Calu3 (cell line): ENCODE measurements around the gene SDC1. TPM values are rescaled to one million over a fixed set of nuclear protein-coding genes. Genes with fewer than 3 reads are reported as not detected.

Experiments used
- BruUV-seq: library from RNA; stranded (reverse); fragments of 400-500 nt; replicated peaks from 2 replicates; lab custom pipeline; 2021; lab: Mats Ljungman, UMichigan
- CTCF ChIA-PET: fragments of 300-600 bp; sonication (Branson Sonifier 250); formaldehyde crosslinking; loops from one replicate; lab custom pipeline; 2022; ENCODE audit warnings: antibody characterized with exemption; lab: Charles Lee
- DNase-seq: peaks from one replicate; pipeline ENCODE4 v3.0.0; 2022
- H3K27ac Mint-ChIP-seq: one replicate; pipeline ENCODE4 v1.8.0; 2022; ENCODE audit warnings: mixed read lengths; ENCODE audit not compliant: unreplicated experiment
- H3K27me3 Mint-ChIP-seq: one replicate; pipeline ENCODE4 v1.8.0; 2022; ENCODE audit warnings: mixed read lengths; ENCODE audit not compliant: unreplicated experiment
- H3K36me3 Mint-ChIP-seq: one replicate; pipeline ENCODE4 v1.8.0; 2022; ENCODE audit warnings: mild to moderate bottlenecking, moderate library complexity, mixed read lengths; ENCODE audit not compliant: insufficient read depth, unreplicated experiment
- H3K4me1 Mint-ChIP-seq: one replicate; pipeline ENCODE4 v1.8.0; 2022; ENCODE audit warnings: mild to moderate bottlenecking, low read depth, mixed read lengths; ENCODE audit not compliant: unreplicated experiment
- H3K4me3 Mint-ChIP-seq: one replicate; pipeline ENCODE4 v1.8.0; 2022; ENCODE audit warnings: mild to moderate bottlenecking, low read depth, moderate library complexity, mixed read lengths; ENCODE audit not compliant: unreplicated experiment
- H3K9me3 Mint-ChIP-seq: one replicate; pipeline ENCODE4 v1.8.0; 2022; ENCODE audit warnings: low read depth, mixed read lengths; ENCODE audit not compliant: unreplicated experiment
- CTCF ChIP-seq: fragments of 200-600 bp; IDR thresholded peaks from one replicate; pipeline ENCODE4 v1.8.0; 2022; ENCODE audit warnings: antibody characterized with exemption; ENCODE audit not compliant: unreplicated experiment
- intact Hi-C: fragments of 100-400 bp; cut with micrococcal nuclease; formaldehyde crosslinking; loops from one replicate; pipeline ENCODE4 v1.10.0; 2022; ENCODE audit not compliant: unreplicated experiment
- total RNA-seq: library from RNA; stranded (reverse); gene quantifications from 2 replicates; pipeline ENCODE4 v1.2.3, GENCODE V29; 2022

The SDC1 gene
- total RNA-seq, 1 experiment from 2014 or later: 118 TPM

GRCh38 chr2:20220806-20221554, 4.0 kb downstream of the SDC1 start:
- CTCF ChIA-PET: interaction anchor here (0.6 to 0.8 kb wide), 2 partner anchors 11 to 112 kb away, joined by 3 read pairs; no protein-coding TSS in a partner anchor
- intact Hi-C loops: loop anchor here (5.0 to 10.0 kb wide), 3 partner anchors 34 to 624 kb away; no protein-coding TSS in a partner anchor
- Mint-ChIP-seq H3K27ac (no peak overlapping the region), H3K27me3 (no peaks in the 10 kb centered on the region), H3K4me1 (peaks cover 38% of the 10 kb centered on the region), H3K4me3 (no peak overlapping the region), H3K9me3 (no peaks in the 10 kb centered on the region), H3K36me3 (peaks cover 49% of the 10 kb centered on the region)
- TF ChIP-seq CTCF: no peak
- DNase-seq: no peak
- no TSS peak for BruUV-seq

- Mint-ChIP-seq H3K36me3 (peaks cover 39% of the 10 kb centered on the region), H3K4me3 (no peak overlapping the region), H3K27me3 (no peaks in the 10 kb centered on the region), H3K9me3 (no peaks in the 10 kb centered on the region), H3K27ac (no peak overlapping the region), H3K4me1 (peaks cover 38% of the 10 kb centered on the region)
- CTCF ChIA-PET: no interaction called here
- no TSS peak for BruUV-seq
- DNase-seq: no peak
- TF ChIP-seq CTCF: no peak
- intact Hi-C loops: loop anchor here (5.0 to 10.0 kb wide), 3 partner anchors 33 to 623 kb away; no protein-coding TSS in a partner anchor
Measured at GRCh38 chr2:20219763-20220380, 5.1 kb downstream of the SDC1 start.

GRCh38 chr2:20218331-20219320, 6.3 kb downstream of the SDC1 start:
- no peak overlapping the region for H3K4me3 Mint-ChIP-seq
- no peaks in the 10 kb centered on the region for H3K27me3 Mint-ChIP-seq
- peak overlapping the region; percentile 3 for H3K27ac Mint-ChIP-seq
- H3K9me3 Mint-ChIP-seq: no peaks in the 10 kb centered on the region
- peaks cover 37% of the 10 kb centered on the region for H3K36me3 Mint-ChIP-seq
- CTCF ChIA-PET: no interaction called here
- no peak for DNase-seq
- intact Hi-C loops: no loop called here
- peaks cover 44% of the 10 kb centered on the region for H3K4me1 Mint-ChIP-seq
- no peak for TF ChIP-seq CTCF
- BruUV-seq: no TSS peak
